NCI-H187 treated with DMSO at 0.1 percent for 48 hours (cell line): ENCODE measurements around the gene BFSP1.
A peak's percentile ranks its signal among the peaks of the same experiment; 100 is the strongest.

Source experiments
- DNase-seq: peaks from one replicate; lab custom pipeline; 2025; lab: John Stamatoyannopoulos, UW

The BFSP1 gene

GRCh38 chr20:17497821-17498580 lies 33.2 kb downstream of the BFSP1 start:
- no peak for DNase-seq

DNA sequence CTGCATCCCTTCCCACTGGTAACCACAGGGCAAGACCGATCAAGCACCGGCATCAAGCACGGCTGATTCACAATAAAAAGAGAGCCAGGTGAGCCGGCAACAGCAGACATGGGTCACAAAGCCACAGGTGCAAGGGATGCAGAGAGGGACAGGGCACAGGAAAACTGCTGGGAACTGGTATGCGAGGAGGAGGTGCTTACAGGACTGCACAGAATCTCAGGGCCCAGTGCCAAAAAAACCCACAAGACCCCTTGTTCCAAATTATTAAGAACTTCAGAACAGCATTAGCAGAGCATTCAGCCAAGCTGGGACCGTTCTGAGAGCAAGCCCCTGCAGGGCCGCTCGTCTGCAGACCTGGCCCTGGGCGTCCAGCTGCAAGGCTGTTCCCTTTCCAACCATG lies 35.4 kb downstream of the BFSP1 start:
- DNase-seq = no peak

- DNase-seq = no peak
Measured at GRCh38 chr20:17494201-17494600, 37.0 kb downstream of the BFSP1 start.

DNA sequence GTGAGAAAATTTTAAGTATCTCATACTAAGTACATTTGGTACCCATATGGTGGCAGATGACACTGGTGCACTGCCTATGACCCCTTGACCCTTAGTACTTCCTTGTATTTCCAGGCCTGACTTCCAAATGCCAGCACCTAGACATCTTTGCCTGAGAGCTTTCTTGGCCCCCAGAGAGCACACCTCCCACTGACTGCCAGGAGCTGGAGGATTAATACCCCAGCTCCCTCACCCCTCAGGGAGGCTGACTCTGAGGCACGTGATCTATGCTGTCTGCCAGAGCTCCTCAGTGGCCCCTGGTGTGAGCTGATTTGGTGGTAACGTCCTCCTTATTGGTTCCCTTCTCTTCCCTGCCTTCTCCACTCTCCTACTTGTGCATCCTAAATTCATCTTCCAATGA lies 38.0 kb downstream of the BFSP1 start:
- no peak for DNase-seq

GRCh38 chr20:17491488-17491887 lies 39.7 kb downstream of the BFSP1 start:
- no peak for DNase-seq

DNA sequence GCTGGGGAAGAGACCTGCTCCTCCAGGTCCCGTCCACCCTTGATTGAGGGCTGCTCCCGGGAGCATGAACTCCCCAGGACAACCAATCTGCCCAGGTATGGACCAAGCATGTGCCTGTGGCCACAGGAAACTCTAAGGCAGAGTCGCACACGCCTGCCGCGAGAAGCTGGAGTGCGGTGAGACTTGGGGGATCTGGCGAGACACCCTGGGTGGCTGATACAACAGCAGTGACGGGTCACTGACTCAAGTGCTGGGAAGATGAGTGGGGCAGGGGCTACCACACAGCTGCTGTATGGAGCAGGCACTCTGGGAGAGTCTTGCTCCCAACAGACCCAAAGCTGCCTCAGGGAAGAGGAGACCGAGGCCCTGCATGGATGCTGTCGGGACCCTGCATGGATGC lies 40.1 kb downstream of the BFSP1 start:
- no peak for DNase-seq

GRCh38 chr20:17490501-17490900 lies 40.7 kb downstream of the BFSP1 start:
- DNase-seq = no peak

DNA sequence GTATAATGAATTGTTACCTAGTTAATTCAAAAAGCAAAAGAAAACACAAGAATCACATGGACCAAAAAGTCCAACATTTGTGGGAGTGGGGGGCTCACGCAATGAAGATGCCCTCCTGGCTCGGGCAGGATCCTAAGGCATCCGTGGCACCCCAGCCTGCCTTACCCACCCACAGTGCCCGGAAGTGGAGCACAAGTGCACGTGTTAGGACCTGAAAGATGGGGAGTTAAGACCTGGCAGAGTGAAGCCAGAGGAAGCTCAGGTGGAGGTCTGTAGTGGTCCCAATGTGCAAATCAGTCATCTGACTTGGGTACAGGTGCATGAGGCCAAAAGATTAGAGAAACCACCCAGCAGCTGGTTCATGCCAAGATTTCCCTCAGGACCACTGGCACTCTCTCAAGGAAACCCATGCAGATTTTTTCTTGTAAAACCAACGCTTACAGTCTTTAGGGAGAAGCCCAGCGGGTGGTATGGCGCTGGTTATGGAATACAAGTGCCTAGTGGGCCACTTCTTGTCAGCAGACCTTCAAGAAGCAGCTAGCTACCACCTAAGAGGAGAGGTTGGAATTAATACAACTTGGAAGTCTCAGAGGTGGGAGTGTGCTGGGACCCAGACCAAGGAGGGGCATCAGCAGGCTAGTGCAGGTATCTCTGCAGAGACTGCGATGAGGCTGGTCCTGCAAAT lies 42.1 kb downstream of the BFSP1 start:
- no peak for DNase-seq

GRCh38 chr20:17485017-17485416 lies 46.2 kb downstream of the BFSP1 start:
- DNase-seq = no peak

DNA sequence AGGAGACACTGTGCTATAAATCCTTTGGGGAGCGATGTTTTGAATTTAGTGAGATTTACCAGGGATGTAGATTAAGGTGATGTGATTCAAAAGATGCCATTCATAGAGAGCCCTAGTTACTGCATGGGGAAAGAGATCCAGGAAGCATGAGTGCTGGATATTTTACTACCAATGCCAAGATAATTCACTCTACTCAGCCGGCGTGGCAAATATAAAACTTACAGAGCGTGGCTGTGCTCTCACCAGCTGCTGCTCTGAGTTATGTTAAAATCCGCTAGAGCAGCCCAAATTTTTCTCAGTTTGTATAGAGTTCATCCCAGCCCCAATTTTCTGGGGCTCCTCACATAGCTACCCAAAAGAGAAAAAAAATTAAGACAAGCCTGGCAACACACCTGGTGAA lies 48.6 kb downstream of the BFSP1 start:
- no peak for DNase-seq

DNA sequence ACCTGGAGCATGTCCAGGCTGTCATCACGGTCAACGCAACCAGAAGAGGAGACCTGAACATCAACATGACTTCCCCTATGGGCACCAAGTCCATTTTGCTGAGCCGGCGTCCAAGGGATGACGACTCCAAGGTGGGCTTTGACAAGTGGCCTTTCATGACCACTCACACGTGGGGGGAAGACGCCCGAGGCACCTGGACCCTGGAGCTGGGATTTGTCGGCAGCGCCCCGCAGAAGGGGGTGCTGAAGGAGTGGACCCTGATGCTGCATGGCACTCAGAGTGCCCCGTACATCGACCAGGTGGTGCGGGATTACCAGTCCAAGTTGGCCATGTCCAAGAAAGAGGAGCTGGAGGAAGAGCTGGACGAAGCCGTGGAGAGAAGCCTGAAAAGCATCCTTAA lies 49.5 kb downstream of the BFSP1 start:
- DNase-seq = no peak

DNA sequence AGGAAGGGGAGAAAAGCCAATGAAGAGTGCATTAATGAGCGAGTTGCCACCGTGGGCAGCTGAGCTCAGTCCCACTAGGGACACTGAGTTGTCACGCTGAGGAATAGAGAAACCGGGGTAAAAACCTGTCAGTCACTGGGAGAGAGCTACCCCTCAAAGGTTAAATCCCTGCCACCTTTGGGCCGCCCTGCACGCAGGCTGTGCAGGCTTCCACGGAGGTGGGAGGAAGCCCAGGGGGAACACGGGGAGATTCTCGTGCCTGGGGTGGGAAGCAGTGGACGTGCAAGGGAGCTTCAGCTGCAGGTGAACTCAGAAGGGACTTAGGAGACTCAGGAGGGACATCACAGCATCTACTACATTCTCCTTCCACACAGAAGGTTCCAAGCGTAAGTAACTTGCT lies 50.5 kb downstream of the BFSP1 start:
- DNase-seq = no peak

- no peak for DNase-seq
Measured at GRCh38 chr20:17479063-17479657, 52.0 kb downstream of the BFSP1 start.

GRCh38 chr20:17473659-17474058 lies 57.5 kb downstream of the BFSP1 start:
- no peak for DNase-seq

DNA sequence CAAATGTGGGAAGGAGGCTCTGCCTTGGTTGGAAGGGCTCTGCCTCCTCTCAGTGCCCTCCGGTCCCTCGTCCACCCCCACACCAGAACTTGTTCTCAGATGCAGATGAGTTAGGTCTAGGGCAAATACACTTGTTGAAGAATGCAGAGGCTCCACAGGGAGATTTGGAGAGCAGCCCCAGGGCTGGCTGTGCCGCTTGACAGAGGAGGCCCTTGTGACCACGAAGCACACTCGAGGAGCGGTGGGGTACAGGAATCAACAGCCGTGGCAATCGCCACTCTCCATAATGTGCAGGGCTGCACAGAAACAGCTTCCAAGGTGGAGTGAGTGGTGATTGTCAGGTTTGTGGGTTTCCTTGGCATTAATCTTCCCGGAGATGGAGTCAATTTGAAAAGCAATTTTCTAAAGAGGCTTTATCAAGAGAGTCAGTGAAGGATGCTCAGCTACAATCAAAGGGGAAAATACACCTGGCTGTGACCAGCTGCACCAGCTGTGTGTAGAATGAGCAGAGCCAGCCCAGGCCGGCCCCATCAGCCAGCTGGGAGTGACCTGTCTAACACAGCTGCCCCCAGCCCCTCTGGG lies 59.5 kb downstream of the BFSP1 start:
- peak; percentile 88 for DNase-seq

DNA sequence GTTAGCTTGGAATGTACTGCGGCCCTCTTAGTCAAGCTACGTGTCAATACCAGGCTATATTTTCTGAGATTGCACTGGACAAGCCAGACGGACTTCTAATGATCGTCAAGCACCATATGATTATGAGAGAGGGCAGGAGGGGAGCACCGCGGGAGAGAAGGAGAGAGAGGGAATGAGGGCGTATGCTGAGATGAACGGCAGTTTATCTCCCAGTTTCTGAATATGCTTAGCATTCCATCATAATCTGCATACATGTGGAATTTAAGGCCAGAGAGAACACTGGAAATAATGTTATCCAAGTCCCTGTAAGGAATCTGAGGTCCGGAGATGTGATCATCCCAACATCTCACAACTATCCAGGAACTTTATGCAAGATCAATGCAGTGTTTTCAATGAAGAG lies 60.2 kb downstream of the BFSP1 start:
- no peak for DNase-seq

DNA sequence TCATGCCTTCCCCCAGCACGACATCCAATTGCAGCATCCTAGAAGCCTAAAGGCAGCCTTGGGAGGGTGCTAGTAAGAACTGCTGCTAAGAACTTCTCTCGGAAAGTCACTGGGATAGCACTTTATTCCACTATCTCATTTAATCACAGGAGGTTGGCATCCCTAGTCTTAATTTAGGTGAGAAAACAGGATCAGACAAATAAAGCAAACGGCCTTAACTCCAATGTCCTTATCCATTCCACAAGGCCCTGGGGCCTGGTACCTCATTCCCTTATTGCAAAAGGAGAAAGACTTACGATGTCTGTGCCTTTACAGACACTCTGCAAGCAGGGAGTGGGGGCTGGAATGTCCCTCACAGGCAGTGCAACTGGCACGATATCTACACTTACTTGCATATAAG lies 60.7 kb downstream of the BFSP1 start:
- no peak for DNase-seq

DNA sequence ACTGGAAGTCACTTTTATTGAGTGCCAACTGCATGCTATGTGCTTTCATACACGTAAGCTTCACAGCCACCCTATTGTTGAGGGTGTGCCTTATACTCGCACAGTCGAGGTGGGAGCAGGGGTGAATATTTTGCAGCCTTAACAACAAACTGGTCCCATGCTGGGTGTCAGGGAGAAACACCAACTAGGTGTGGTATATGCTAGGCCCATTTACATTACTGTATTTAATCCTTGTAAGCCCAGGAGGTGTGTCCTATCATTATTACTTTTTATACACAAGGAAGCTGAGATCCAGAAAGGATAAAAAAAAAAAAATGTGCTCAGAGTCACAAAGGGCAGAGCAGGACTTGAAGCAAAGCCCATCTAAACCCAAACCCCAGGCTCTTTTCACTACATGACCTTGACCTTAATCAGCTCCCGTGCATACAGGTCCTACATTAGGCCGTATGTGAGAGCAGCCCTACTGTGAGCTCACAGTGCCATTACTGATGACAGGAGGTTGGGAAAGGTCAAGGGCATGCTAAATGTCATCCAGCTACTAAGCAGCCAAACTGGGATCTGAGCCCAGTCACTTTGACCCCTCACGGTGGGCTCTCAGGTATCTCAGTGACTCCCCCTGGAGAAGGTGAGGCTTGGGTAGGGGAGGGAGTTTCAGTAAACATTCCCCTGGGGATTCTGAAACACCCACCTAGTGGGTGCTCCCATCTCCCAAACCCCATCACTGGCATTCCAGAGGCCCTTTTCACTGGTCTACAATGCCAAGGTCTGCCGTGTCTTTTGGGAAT lies 61.7 kb downstream of the BFSP1 start:
- no peak for DNase-seq

- DNase-seq = no peak
Measured at GRCh38 chr20:17468073-17468840, 62.9 kb downstream of the BFSP1 start.

DNA sequence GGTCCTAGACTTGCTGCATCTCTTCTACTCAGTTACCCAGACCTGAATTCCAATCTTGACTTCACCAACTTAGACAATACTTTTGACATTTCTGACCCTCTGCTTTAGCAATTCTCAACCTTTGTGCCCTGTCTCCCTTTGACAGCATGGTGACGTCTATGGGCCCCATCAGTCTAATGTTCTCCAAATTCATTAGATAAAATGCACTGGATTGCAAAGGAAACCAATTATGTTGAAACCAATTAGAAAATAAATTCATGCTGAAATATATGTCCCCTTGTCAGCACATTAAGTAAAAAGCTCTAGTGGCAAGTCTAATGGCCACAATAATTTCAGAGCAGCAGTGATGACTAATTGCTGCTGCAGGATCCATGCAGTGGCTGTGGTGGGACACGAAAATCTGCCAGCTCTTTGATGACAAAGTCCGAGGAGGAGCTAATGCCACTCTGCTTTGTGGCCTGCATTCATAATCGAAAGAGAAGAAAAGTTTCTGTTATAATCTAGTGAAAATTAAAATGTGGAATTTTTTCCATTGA lies 64.0 kb downstream of the BFSP1 start:
- DNase-seq = no peak

- no peak for DNase-seq
Measured at GRCh38 chr20:17466641-17467040, 64.5 kb downstream of the BFSP1 start.
